Hindlimb muscle (tissue), 1 donor: Measurements from ENCODE around the gene MARK3. TPM values are rescaled to one million over a fixed set of nuclear protein-coding genes. Genes with fewer than 3 reads are reported as not detected.

Experiments used
- DNase-seq: peaks from one replicate; pipeline ENCODE4 v3.0.0-alpha.2; 2013
- polyA plus RNA-seq: library from polyadenylated mRNA; unstranded; fragments of 120-200 nt; gene quantifications from one replicate; pipeline ENCODE4 v1.2.1, GENCODE V29; 2013; ENCODE audit not compliant: insufficient read length

MARK3 gene
- polyA plus RNA-seq, 1 donor, result 60.4 TPM

- no peak for DNase-seq
Observed at GRCh38 chr14:103442288-103442687, 57.1 kb downstream of the MARK3 start.

GRCh38 chr14:103443111-103443510, 57.9 kb downstream of the MARK3 start:
- no peak for DNase-seq

GRCh38 chr14:103444837-103445524, 59.8 kb downstream of the MARK3 start:
- DNase-seq, result no peak

GRCh38 chr14:103445806-103446205, 60.6 kb downstream of the MARK3 start:
- DNase-seq, result no peak

- DNase-seq, result no peak
Observed at GRCh38 chr14:103448097-103448496, 62.9 kb downstream of the MARK3 start.

GRCh38 chr14:103449634-103450161, 64.5 kb downstream of the MARK3 start:
- DNase-seq, result no peak

GRCh38 chr14:103450416-103450815, 65.2 kb downstream of the MARK3 start:
- DNase-seq, result no peak

- no peak for DNase-seq
Observed at GRCh38 chr14:103451401-103451800, 66.2 kb downstream of the MARK3 start.

GRCh38 chr14:103453791-103454190, 68.6 kb downstream of the MARK3 start:
- no peak for DNase-seq

- no peak for DNase-seq
Observed at GRCh38 chr14:103456167-103456835, 71.1 kb downstream of the MARK3 start.

GRCh38 chr14:103460415-103460814, 75.2 kb downstream of the MARK3 start:
- no peak for DNase-seq

- no peak for DNase-seq
Observed at GRCh38 chr14:103463149-103463548, 77.9 kb downstream of the MARK3 start.

- DNase-seq, result no peak
Observed at GRCh38 chr14:103463851-103464250, 78.6 kb downstream of the MARK3 start.

GRCh38 chr14:103472939-103473338, 87.7 kb downstream of the MARK3 start:
- no peak for DNase-seq

GRCh38 chr14:103474893-103475292, 89.7 kb downstream of the MARK3 start:
- no peak for DNase-seq

- no peak for DNase-seq
Observed at GRCh38 chr14:103476065-103476464, 90.8 kb downstream of the MARK3 start.

- no peak for DNase-seq
Observed at GRCh38 chr14:103476631-103477030, 91.4 kb downstream of the MARK3 start.

GRCh38 chr14:103480595-103480994, 95.4 kb downstream of the MARK3 start:
- DNase-seq, result no peak

GRCh38 chr14:103483600-103483999, 98.4 kb downstream of the MARK3 start:
- DNase-seq, result no peak

GRCh38 chr14:103485504-103485903, 100.3 kb downstream of the MARK3 start:
- no peak for DNase-seq

- DNase-seq, result no peak
Observed at GRCh38 chr14:103488071-103488470, 102.9 kb downstream of the MARK3 start.

- DNase-seq, result no peak
Observed at GRCh38 chr14:103488960-103489359, 103.7 kb downstream of the MARK3 start.

GRCh38 chr14:103489621-103490020, 104.4 kb downstream of the MARK3 start:
- DNase-seq, result no peak

- DNase-seq, result no peak
Observed at GRCh38 chr14:103491691-103492090, 106.5 kb downstream of the MARK3 start.
